Endothelial cell (in vitro differentiated cells): Measurements from ENCODE around the gene COL26A1. TPM values are rescaled to one million over a fixed set of nuclear protein-coding genes. Genes with fewer than 3 reads are reported as not detected.

ENCODE experiments used
- DNase-seq: peaks from one replicate; pipeline ENCODE4 v3.0.0; 2021; ENCODE audit warnings: low spot score
- H3K27ac Mint-ChIP-seq: one replicate; pipeline ENCODE4 v1.8.0; 2021; ENCODE audit warnings: mixed read lengths, inconsistent platforms; ENCODE audit not compliant: unreplicated experiment
- H3K27me3 Mint-ChIP-seq: one replicate; pipeline ENCODE4 v1.8.0; 2021; ENCODE audit warnings: mild to moderate bottlenecking, moderate library complexity, mixed read lengths, inconsistent platforms; ENCODE audit not compliant: unreplicated experiment
- H3K36me3 Mint-ChIP-seq: one replicate; pipeline ENCODE4 v1.8.0; 2021; ENCODE audit warnings: mild to moderate bottlenecking, low read depth, mixed read lengths, inconsistent platforms; ENCODE audit not compliant: unreplicated experiment
- H3K4me1 Mint-ChIP-seq: one replicate; pipeline ENCODE4 v1.8.0; 2021; ENCODE audit warnings: mild to moderate bottlenecking, mixed read lengths, inconsistent platforms; ENCODE audit not compliant: unreplicated experiment
- H3K4me3 Mint-ChIP-seq: one replicate; pipeline ENCODE4 v1.8.0; 2021; ENCODE audit warnings: mild to moderate bottlenecking, mixed read lengths, inconsistent platforms; ENCODE audit not compliant: unreplicated experiment
- H3K9me3 Mint-ChIP-seq: one replicate; pipeline ENCODE4 v1.8.0; 2021; ENCODE audit warnings: mixed read lengths, inconsistent platforms; ENCODE audit not compliant: unreplicated experiment
- total RNA-seq: library from RNA; stranded (reverse); fragmentation: NEBNext Ultra II Directional; extraction: Animal tissue kit (Norgen Biotek cat#: 25700); gene quantifications from one replicate; pipeline ENCODE4 v1.2.1, GENCODE V29; 2021; ENCODE audit not compliant: unreplicated experiment
- TF ChIP-seq, protein P1 (sequence below): fragments of 200-600 bp; sonication (generic); IDR thresholded peaks from one replicate; pipeline ENCODE4 v1.5.0; 2021; ENCODE audit warnings: antibody characterized with exemption; ENCODE audit not compliant: unreplicated experiment

COL26A1 gene
- total RNA-seq, 1 donor from 2014 or later, result 6.1 TPM

DNA sequence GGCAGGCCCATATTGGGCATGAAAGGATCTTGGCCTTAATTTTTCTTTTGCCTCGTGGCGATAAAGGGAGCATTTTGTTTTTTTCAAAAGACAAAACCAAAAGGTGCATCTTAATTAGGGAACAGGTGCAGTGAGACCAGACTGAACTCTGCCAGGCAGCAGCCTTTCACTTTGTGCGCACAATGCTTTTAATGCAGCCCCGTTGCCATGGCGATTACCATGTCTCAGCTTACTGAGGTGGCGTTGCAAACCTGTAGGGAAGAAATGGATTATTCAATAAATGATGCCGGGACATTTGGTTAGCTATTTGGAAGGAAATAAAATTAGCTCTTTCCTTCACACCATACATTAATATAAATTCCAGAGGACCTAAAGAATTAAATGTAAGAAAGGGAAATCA lies 204.6 kb downstream of the COL26A1 start:
- no peak for DNase-seq
- peaks cover 18% of the 10 kb centered on the region for H3K27me3 Mint-ChIP-seq
- peaks cover 3% of the 10 kb centered on the region for H3K36me3 Mint-ChIP-seq
- H3K27ac Mint-ChIP-seq, result no peak overlapping the region
- H3K4me3 Mint-ChIP-seq, result no peak overlapping the region
- TF ChIP-seq, protein P1, sequence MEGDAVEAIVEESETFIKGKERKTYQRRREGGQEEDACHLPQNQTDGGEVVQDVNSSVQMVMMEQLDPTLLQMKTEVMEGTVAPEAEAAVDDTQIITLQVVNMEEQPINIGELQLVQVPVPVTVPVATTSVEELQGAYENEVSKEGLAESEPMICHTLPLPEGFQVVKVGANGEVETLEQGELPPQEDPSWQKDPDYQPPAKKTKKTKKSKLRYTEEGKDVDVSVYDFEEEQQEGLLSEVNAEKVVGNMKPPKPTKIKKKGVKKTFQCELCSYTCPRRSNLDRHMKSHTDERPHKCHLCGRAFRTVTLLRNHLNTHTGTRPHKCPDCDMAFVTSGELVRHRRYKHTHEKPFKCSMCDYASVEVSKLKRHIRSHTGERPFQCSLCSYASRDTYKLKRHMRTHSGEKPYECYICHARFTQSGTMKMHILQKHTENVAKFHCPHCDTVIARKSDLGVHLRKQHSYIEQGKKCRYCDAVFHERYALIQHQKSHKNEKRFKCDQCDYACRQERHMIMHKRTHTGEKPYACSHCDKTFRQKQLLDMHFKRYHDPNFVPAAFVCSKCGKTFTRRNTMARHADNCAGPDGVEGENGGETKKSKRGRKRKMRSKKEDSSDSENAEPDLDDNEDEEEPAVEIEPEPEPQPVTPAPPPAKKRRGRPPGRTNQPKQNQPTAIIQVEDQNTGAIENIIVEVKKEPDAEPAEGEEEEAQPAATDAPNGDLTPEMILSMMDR, result no peak
- peaks cover 11% of the 10 kb centered on the region for H3K4me1 Mint-ChIP-seq
- no peaks in the 10 kb centered on the region for H3K9me3 Mint-ChIP-seq

DNA sequence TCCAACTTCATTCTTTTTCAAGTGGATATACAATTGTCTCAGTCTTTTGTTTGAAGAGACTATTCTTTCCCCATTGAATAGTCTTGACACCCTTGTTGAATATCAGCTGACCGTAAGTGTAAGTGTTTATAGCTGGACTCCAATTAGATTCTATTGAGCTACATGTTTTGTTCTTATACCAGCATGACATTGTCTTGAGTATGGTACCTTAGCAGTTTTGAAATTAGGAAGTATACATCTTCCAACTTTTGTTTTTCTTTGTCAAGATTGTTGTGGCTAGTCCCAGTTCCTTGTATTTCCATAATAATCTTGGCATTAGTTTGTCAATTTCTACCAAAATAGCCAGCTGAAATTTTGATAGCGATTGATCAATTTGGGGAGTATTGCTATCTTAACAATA lies 209.5 kb downstream of the COL26A1 start:
- no peak overlapping the region for H3K4me3 Mint-ChIP-seq
- TF ChIP-seq, protein P1, result no peak
- H3K27me3 Mint-ChIP-seq, result no peaks in the 10 kb centered on the region
- no peaks in the 10 kb centered on the region for H3K36me3 Mint-ChIP-seq
- no peaks in the 10 kb centered on the region for H3K9me3 Mint-ChIP-seq
- H3K27ac Mint-ChIP-seq, result no peak overlapping the region
- H3K4me1 Mint-ChIP-seq, result no peaks in the 10 kb centered on the region
- no peak for DNase-seq

DNA sequence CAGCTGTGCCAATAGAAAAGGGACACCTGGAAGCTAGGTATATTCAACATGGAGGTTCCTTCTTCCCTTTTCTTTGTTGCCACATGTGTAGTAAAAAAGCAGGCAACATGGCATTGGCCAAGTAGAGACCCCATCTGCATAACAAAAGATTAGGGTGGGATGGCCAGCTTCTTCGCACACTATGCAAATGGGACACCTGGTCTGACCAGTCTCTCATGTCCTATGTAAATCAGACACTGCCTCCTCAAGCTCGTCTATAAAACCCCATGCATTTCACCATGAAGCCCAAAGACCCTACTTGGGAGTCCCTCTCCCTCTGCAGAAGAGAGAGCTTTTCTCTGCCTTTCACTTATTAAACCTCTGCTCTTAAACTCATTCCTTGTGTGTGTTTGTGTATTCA lies 212.5 kb downstream of the COL26A1 start:
- TF ChIP-seq, protein P1, result no peak
- Mint-ChIP-seq H3K27me3 (peaks cover 1% of the 10 kb centered on the region), H3K4me3 (no peak overlapping the region), H3K9me3 (no peaks in the 10 kb centered on the region), H3K36me3 (no peaks in the 10 kb centered on the region), H3K4me1 (peaks cover 4% of the 10 kb centered on the region), H3K27ac (no peak overlapping the region)
- DNase-seq, result no peak

DNA sequence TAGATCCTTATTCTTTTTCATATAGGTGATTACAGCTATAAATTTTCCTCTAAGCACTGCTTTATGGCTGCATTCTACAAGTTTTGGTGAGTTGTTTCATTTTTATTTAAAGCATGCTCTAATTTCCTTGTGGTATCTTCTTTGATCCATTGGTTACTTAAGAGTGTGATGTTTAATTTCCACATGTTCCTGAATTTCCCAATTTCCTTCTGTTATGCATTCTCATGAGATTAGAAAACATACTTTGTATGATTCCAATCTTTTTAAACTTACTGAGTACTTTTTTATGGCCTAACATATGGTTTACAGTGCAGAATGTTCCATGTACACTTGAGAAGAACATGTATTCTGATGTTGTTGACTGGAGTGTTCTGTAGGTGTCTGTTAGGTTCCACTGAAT lies 213.0 kb downstream of the COL26A1 start:
- H3K36me3 Mint-ChIP-seq, result no peaks in the 10 kb centered on the region
- H3K9me3 Mint-ChIP-seq, result no peaks in the 10 kb centered on the region
- no peak overlapping the region for H3K4me3 Mint-ChIP-seq
- H3K27ac Mint-ChIP-seq, result no peak overlapping the region
- no peak for DNase-seq
- peaks cover 4% of the 10 kb centered on the region for H3K4me1 Mint-ChIP-seq
- TF ChIP-seq, protein P1, result no peak
- H3K27me3 Mint-ChIP-seq, result peaks cover 1% of the 10 kb centered on the region

DNA sequence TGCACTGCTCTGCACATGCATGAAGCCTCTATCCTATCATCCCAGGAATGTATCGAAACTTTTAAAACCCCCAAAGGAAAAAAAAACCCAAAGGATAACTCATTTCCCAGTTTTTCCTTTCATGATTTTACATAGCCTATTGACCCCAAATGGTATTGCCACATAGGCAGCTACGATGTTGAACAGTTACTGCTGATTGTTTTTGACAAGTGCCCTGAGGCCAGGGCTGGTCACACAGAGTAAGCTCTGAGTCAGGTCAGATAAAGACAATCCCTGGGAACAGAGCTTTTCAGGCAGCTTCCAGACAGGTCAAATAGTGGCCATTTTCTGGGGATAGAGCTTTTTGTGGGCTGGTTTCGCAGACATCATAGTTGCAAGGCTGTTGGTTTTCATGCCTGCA lies 214.3 kb downstream of the COL26A1 start:
- H3K36me3 Mint-ChIP-seq, result peaks cover 1% of the 10 kb centered on the region
- H3K27ac Mint-ChIP-seq, result no peak overlapping the region
- H3K4me3 Mint-ChIP-seq, result no peak overlapping the region
- peaks cover 4% of the 10 kb centered on the region for H3K4me1 Mint-ChIP-seq
- DNase-seq, result no peak
- TF ChIP-seq, protein P1, result no peak
- H3K9me3 Mint-ChIP-seq, result no peaks in the 10 kb centered on the region
- peaks cover 1% of the 10 kb centered on the region for H3K27me3 Mint-ChIP-seq
